H1 (cell line): Measurements from ENCODE around the gene ZNF879. TPM values are rescaled to one million over a fixed set of nuclear protein-coding genes. Genes with fewer than 3 reads are reported as not detected.

Experiments used
- CTCF ChIA-PET: fragments of 300-600 bp; sonication (Branson Sonifier 250); formaldehyde crosslinking; loops from one replicate; lab custom pipeline; 2021; ENCODE audit not compliant: partially characterized antibody; lab: Charles Lee
- POLR2A ChIA-PET: fragments of 300-600 bp; sonication (Branson Sonifier 250); formaldehyde crosslinking; loops from one replicate; lab custom pipeline; 2021; ENCODE audit warnings: inconsistent platforms; ENCODE audit not compliant: partially characterized antibody; lab: Charles Lee
- DNase-seq, 2 experiments: peaks; one replicate each; pipeline versions ENCODE4 v3.0.0 to v3.0.0-alpha.2; 2010 to 2022; ENCODE audit warnings: low spot score in 2 of 2, low read depth in 1 of 2, mixed read lengths in 1 of 2
- FAIRE-seq: peaks from 2 replicates; lab custom pipeline; 2011; peaks lifted over from hg19 to GRCh38; lab: Jason Lieb, UNC
- H2AFZ ChIP-seq: 2 replicates; pipeline ENCODE4 v1.8.1; 2012; ENCODE audit warnings: low read length, inconsistent platforms
- H2AK5ac ChIP-seq: 2 replicates; pipeline ENCODE4 v1.6.1; 2013; ENCODE audit warnings: low read depth, low read length
- H2BK120ac ChIP-seq: replicated peaks from 2 replicates; pipeline ENCODE3; 2013; ENCODE audit warnings: low read depth, low read length, inconsistent platforms
- H2BK12ac ChIP-seq: 2 replicates; pipeline ENCODE4 v1.6.1; 2013; ENCODE audit warnings: low read depth, low read length
- H2BK15ac ChIP-seq: 2 replicates; pipeline ENCODE4 v1.6.1; 2013; ENCODE audit warnings: low read length
- H2BK20ac ChIP-seq: 2 replicates; pipeline ENCODE4 v1.6.1; 2013; ENCODE audit warnings: low read length
- H2BK5ac ChIP-seq: 2 replicates; pipeline ENCODE4 v1.6.1; 2013; ENCODE audit warnings: low read depth, low read length
- H3K14ac ChIP-seq: 2 replicates; pipeline ENCODE4 v1.6.1; 2013; ENCODE audit warnings: inconsistent platforms; ENCODE audit not compliant: insufficient read length
- H3K18ac ChIP-seq: 2 replicates; pipeline ENCODE4 v1.6.1; 2013; ENCODE audit warnings: low read length; ENCODE audit errors: extremely low read depth
- H3K23ac ChIP-seq: 2 replicates; pipeline ENCODE4 v1.6.1; 2013; ENCODE audit warnings: inconsistent platforms; ENCODE audit not compliant: insufficient read length
- H3K23me2 ChIP-seq: 2 replicates; pipeline ENCODE4 v1.6.1; 2013; ENCODE audit warnings: low read depth, low read length
- H3K27ac ChIP-seq: 2 replicates; pipeline ENCODE4 v1.6.1; 2011; ENCODE audit warnings: low read depth, low read length, inconsistent platforms
- H3K27me3 ChIP-seq, 4 experiments: replicated peaks in 1 of 4; 1 replicate in 1 of 4; 2 replicates in 3 of 4; pipeline versions ENCODE4 v1.6.1 to v1.8.1; 2011 to 2013; ENCODE audit warnings: low read length in 3 of 4, mild to moderate bottlenecking in 3 of 4, inconsistent platforms in 2 of 4, mixed read lengths in 2 of 4, moderate library complexity in 1 of 4; ENCODE audit not compliant: control insufficient read depth in 3 of 4, insufficient read depth in 3 of 4; ENCODE audit errors: extremely low read depth in 1 of 4
- H3K36me3 ChIP-seq, 4 experiments: 2 replicates each; pipeline versions ENCODE4 v1.6.1 to v1.8.1; 2011 to 2013; ENCODE audit warnings: mild to moderate bottlenecking in 4 of 4, low read length in 3 of 4, moderate library complexity in 2 of 4, control low read depth in 1 of 4, inconsistent platforms in 1 of 4; ENCODE audit not compliant: insufficient read depth in 4 of 4, control insufficient read depth in 2 of 4
- H3K4ac ChIP-seq: replicated peaks from 2 replicates; pipeline ENCODE3; 2013; ENCODE audit warnings: low read length, low read depth, mixed read lengths, inconsistent platforms; ENCODE audit not compliant: insufficient read length
- H3K4me1 ChIP-seq, 4 experiments: replicated peaks in 1 of 4; 1 replicate in 1 of 4; 2 replicates in 3 of 4; pipeline versions ENCODE4 v1.6.1 to v1.8.1; 2011 to 2013; ENCODE audit warnings: low read length in 3 of 4, inconsistent platforms in 2 of 4, mixed read lengths in 1 of 4; ENCODE audit not compliant: insufficient read depth in 4 of 4, control insufficient read depth in 3 of 4
- H3K4me2 ChIP-seq, 2 experiments: 2 replicates each; pipeline versions ENCODE4 v1.6.1 to v1.8.1; 2011 to 2013; ENCODE audit warnings: low read depth in 2 of 2, low read length in 2 of 2, control low read depth in 1 of 2, inconsistent platforms in 1 of 2, mild to moderate bottlenecking in 1 of 2; ENCODE audit not compliant: insufficient read depth in 1 of 2
- H3K4me3 ChIP-seq, 4 experiments: fragments of 200-600, 300-600 bp in 1 of 4; sonication (generic), shearing (Covaris generic), sonication (Bioruptor Twin) in 1 of 4; 2 replicates each; pipeline versions ENCODE4 v1.5.1 to v1.8.1; 2011 to 2016; ENCODE audit warnings: low read length in 4 of 4, low read depth in 3 of 4, control low read depth in 2 of 4, inconsistent platforms in 2 of 4, mild to moderate bottlenecking in 2 of 4, mixed read lengths in 1 of 4, moderate library complexity in 1 of 4; ENCODE audit not compliant: insufficient read depth in 2 of 4; ENCODE audit errors: extremely low read depth in 1 of 4
- H3K56ac ChIP-seq: replicated peaks from 2 replicates; pipeline ENCODE3; 2013; ENCODE audit warnings: low read depth, mild to moderate bottlenecking, mixed read lengths, low read length, inconsistent platforms; ENCODE audit not compliant: insufficient read length
- H3K79me1 ChIP-seq: 2 replicates; pipeline ENCODE4 v1.6.1; 2013; ENCODE audit warnings: low read depth, low read length, control low read depth
- H3K79me2 ChIP-seq, 2 experiments: 2 replicates each; pipeline versions ENCODE4 v1.6.1 to v1.8.1; 2012 to 2013; ENCODE audit warnings: low read length in 2 of 2, mild to moderate bottlenecking in 2 of 2, inconsistent platforms in 1 of 2; ENCODE audit not compliant: insufficient read depth in 2 of 2, control insufficient read depth in 1 of 2
- H3K9ac ChIP-seq, 4 experiments: replicated peaks in 1 of 4; 1 replicate in 1 of 4; 2 replicates in 3 of 4; pipeline versions ENCODE4 v1.6.1 to v1.8.1; 2011 to 2013; ENCODE audit warnings: low read depth in 3 of 4, low read length in 3 of 4, control low read depth in 2 of 4, mild to moderate bottlenecking in 2 of 4, moderate library complexity in 2 of 4, inconsistent platforms in 1 of 4; ENCODE audit errors: extremely low read depth in 1 of 4
- H3K9me3 ChIP-seq, 2 experiments: 2 replicates each; pipeline versions ENCODE4 v1.6.1 to v1.8.1; 2012 to 2013; ENCODE audit warnings: mild to moderate bottlenecking in 2 of 2, moderate library complexity in 2 of 2, control low read depth in 1 of 2, inconsistent platforms in 1 of 2, low read depth in 1 of 2, low read length in 1 of 2, mixed read lengths in 1 of 2; ENCODE audit not compliant: insufficient read depth in 2 of 2
- H4K20me1 ChIP-seq, 2 experiments: replicated peaks in 1 of 2; 2 replicates each; pipeline versions ENCODE3 to v1.8.1; 2011 to 2013; ENCODE audit warnings: inconsistent platforms in 2 of 2, low read length in 2 of 2, mild to moderate bottlenecking in 1 of 2; ENCODE audit not compliant: insufficient read depth in 2 of 2, control insufficient read depth in 1 of 2
- H4K5ac ChIP-seq: 2 replicates; pipeline ENCODE4 v1.6.1; 2013; ENCODE audit warnings: low read length, low read depth, mixed read lengths, inconsistent platforms; ENCODE audit not compliant: insufficient read length
- H4K8ac ChIP-seq: 2 replicates; pipeline ENCODE4 v1.8.0; 2013; ENCODE audit warnings: mild to moderate bottlenecking, moderate library complexity, low read length, inconsistent platforms; ENCODE audit not compliant: insufficient read depth; ENCODE audit errors: extremely low read depth
- H4K91ac ChIP-seq: replicated peaks from 2 replicates; pipeline ENCODE3; 2013; ENCODE audit warnings: low read length, mixed read lengths, inconsistent platforms; ENCODE audit not compliant: insufficient read length
- ATF2 ChIP-seq: IDR thresholded peaks from 2 replicates; pipeline ENCODE4 v1.6.1; 2012; ENCODE audit warnings: low read length, inconsistent platforms
- BCL11A ChIP-seq, 2 experiments: IDR thresholded peaks; one replicate each; pipeline ENCODE4 v1.6.1; 2011; ENCODE audit warnings: low read depth in 2 of 2, low read length in 2 of 2, mild to moderate bottlenecking in 2 of 2
- CHD1 ChIP-seq: IDR thresholded peaks from 2 replicates; pipeline ENCODE4 v1.6.1; 2012; ENCODE audit warnings: low read depth, low read length, improper control_type of control experiment
- EGR1 ChIP-seq: IDR thresholded peaks from 2 replicates; pipeline ENCODE4 v1.6.1; 2011; ENCODE audit warnings: low read depth, low read length, borderline replicate concordance
- EZH2 ChIP-seq: fragments of 200-600 bp; sonication (generic); IDR thresholded peaks from 2 replicates; pipeline ENCODE4 v1.7.1; 2012; ENCODE audit warnings: low read depth, mild to moderate bottlenecking, moderate library complexity, low read length, inconsistent platforms; ENCODE audit not compliant: severe bottlenecking
- HDAC2 ChIP-seq, 2 experiments: fragments of 300-600 bp in 1 of 2; sonication (generic) in 1 of 2; IDR thresholded peaks; 2 replicates each; pipeline ENCODE4 v1.6.1; 2011 to 2012; ENCODE audit warnings: low read depth in 2 of 2, low read length in 2 of 2, mild to moderate bottlenecking in 2 of 2, moderate library complexity in 2 of 2, borderline replicate concordance in 1 of 2, inconsistent platforms in 1 of 2
- KDM5A ChIP-seq: fragments of 200-600 bp; IDR thresholded peaks from 2 replicates; pipeline ENCODE4 v1.7.1; 2012; ENCODE audit warnings: mild to moderate bottlenecking, low read length, inconsistent platforms, mixed read lengths
- POLR2A ChIP-seq, 2 experiments: IDR thresholded peaks; 1 replicate in 1 of 2; 2 replicates in 1 of 2; pipeline ENCODE4 v1.6.1; 2011; ENCODE audit warnings: low read depth in 2 of 2, low read length in 2 of 2, mild to moderate bottlenecking in 2 of 2; ENCODE audit errors: control extremely low read depth in 1 of 2
- POLR2AphosphoS5 ChIP-seq: IDR thresholded peaks from 2 replicates; pipeline ENCODE4 v1.6.1; 2011; ENCODE audit warnings: low read depth, low read length
- RBBP5 ChIP-seq: IDR thresholded peaks from 2 replicates; pipeline ENCODE4 v1.7.1; 2012; ENCODE audit warnings: low read depth, mild to moderate bottlenecking, inconsistent platforms, low read length, moderate library complexity, borderline replicate concordance
- SP1 ChIP-seq: IDR thresholded peaks from 2 replicates; pipeline ENCODE4 v1.6.1; 2011; ENCODE audit warnings: low read depth, low read length
- SP4 ChIP-seq: IDR thresholded peaks from 2 replicates; pipeline ENCODE4 v1.6.1; 2012; ENCODE audit warnings: low read length, inconsistent platforms
- SRF ChIP-seq: IDR thresholded peaks from 2 replicates; pipeline ENCODE4 v1.6.1; 2011; ENCODE audit warnings: mild to moderate bottlenecking, low read depth, low read length, moderate library complexity
- TAF1 ChIP-seq: IDR thresholded peaks from 2 replicates; pipeline ENCODE4 v1.6.1; 2011; ENCODE audit warnings: mild to moderate bottlenecking, low read depth, low read length
- WGBS, 2 experiments: shearing (Covaris generic) in 1 of 2; methylation state at CpG; one replicate each; pipeline versions ENCODE4 v1.1.6 to v1.1.7; 2013 to 2015; ENCODE audit warnings: low lambda C conversion rate in 2 of 2, mixed read lengths in 2 of 2, inconsistent platforms in 1 of 2, low coverage in 1 of 2, missing lambda C conversion rate in 1 of 2; ENCODE audit not compliant: insufficient replicate concordance in 2 of 2, insufficient coverage in 1 of 2, insufficient read length in 1 of 2; ENCODE audit errors: extremely low coverage in 1 of 2, missing lambda C conversion rate in 1 of 2; 5-methylcytosine and 5-hydroxymethylcytosine counted together
- polyA plus RNA-seq, 7 experiments: library from polyadenylated mRNA; depleted of rRNA in 3 of 7; stranded (reverse) in 5 of 7; unstranded in 2 of 7; fragments of >200 nt in 5 of 7; fragments of 200-250 nt in 2 of 7; gene quantifications; 1 replicate in 5 of 7; 2 replicates in 1 of 7; 4 replicates in 1 of 7; pipeline versions ENCODE4 v1.2.1 to v1.2.3, GENCODE V29; 2011 to 2013; ENCODE audit warnings: missing spikeins in 2 of 7, mixed read lengths in 2 of 7
- total RNA-seq: library from RNA; stranded (reverse); fragmentation: NEBNext Ultra II Directional; extraction: Animal tissue kit (Norgen Biotek cat#: 25700); gene quantifications from 2 replicates; pipeline ENCODE4 v1.2.1, GENCODE V29; 2021

Gene ZNF879
- total and polyA plus RNA-seq, 2 of the 8 experiments (the other 6 are each of a cell fraction or from before 2014, with no cell fraction given): 2.2 to 3.1 TPM

GRCh38 chr5:179044765-179045164, 21.2 kb downstream of the ZNF879 start:
- Histone ChIP-seq H3K14ac (no peak overlapping the region), H2BK12ac (no peak overlapping the region), H3K79me2 (no peaks in the 10 kb centered on the region), H3K79me1 (no peaks in the 10 kb centered on the region), H3K18ac (no peak overlapping the region), H3K4ac (no peak overlapping the region), H3K4me2 (no peak overlapping the region; a peak in 1 of 4 replicates), H3K4me1 (no peaks in the 10 kb centered on the region), H2AK5ac (no peak overlapping the region), H3K56ac (no peak overlapping the region), H3K23me2 (no peaks in the 10 kb centered on the region), H3K9ac (no peak overlapping the region), H4K20me1 (no peaks in the 10 kb centered on the region), H4K8ac (no peak overlapping the region), H3K9me3 (peaks cover 36 to 40% of the 10 kb centered on the region in 2 experiments), H4K5ac (peak overlapping the region; percentile 36), H4K91ac (no peak overlapping the region), H3K27me3 (no peaks in the 10 kb centered on the region), H3K36me3 (no peaks in the 10 kb centered on the region), H3K4me3 (peak overlapping the region in 1 of 4 experiments; percentile 30; a peak in 1 of 8 replicates), H2BK120ac (no peak overlapping the region), H2BK15ac (no peak overlapping the region), H2AFZ (no peak overlapping the region), H2BK5ac (no peak overlapping the region), H3K23ac (no peak overlapping the region), H2BK20ac (no peak overlapping the region), H3K27ac (no peak overlapping the region)
- POLR2A ChIA-PET: interaction anchor here (1.1 kb wide), 1 partner anchor 13 kb away, joined by 3 read pairs; no protein-coding TSS in a partner anchor
- 75% methylated on average over 2 of the region's 2 CpGs; no CpG with 5 or more reads in 1 of the 2 experiments for WGBS, 2 experiments
- DNase-seq (no peak), FAIRE-seq (no peak)
- CTCF ChIA-PET: no interaction called here
- TF ChIP-seq SP4 (no peak), SP1 (peak; percentile 64; the same call in 1 of the 2 replicates), HDAC2 (IDR thresholded peaks at IDR 0.05; ENCODE audit: borderline replicate concordance in 1 of 2, low read depth in 2 of 2, low read length in 2 of 2) (no peak), EZH2 (no peak), POLR2A (IDR thresholded peaks at IDR 0.05; ENCODE audit: control extremely low read depth in 1 of 2, low read depth in 2 of 2, low read length in 2 of 2) (no peak), BCL11A (IDR thresholded peaks at IDR 0.05; ENCODE audit: low read depth in 2 of 2, low read length in 2 of 2) (no peak), SRF (no peak), TAF1 (no peak), ATF2 (no peak), CHD1 (no peak), EGR1 (no peak), RBBP5 (peak; percentile 40; the same call in 1 of the 2 replicates), POLR2AphosphoS5 (no peak), KDM5A (no peak)
